Measurements from ENCODE around the gene KHDRBS2. TPM values are rescaled to one million over a fixed set of nuclear protein-coding genes. Genes with fewer than 3 reads are reported as not detected.

KHDRBS2 gene
- total RNA-seq, 2 experiments from 2014 or later: not detected

DNA sequence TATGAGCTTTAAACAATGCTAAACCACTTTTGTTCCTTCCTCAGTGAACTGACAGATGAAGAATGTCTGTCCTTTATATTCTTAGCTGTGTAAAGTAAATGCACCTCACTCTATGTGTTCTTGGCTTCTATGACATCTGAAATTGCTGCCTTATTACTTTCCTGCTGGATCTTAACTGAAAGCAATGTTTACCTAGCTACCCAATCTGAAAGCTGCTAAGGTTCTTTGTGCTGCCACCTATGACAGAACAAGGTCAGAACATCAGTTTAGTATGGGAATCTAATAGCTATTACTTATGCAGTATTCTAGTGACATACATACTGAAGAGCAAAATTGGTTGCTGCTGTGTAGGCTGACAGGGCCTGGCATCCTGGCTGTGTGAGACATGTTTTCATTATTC lies 444.1 kb downstream of the KHDRBS2 start:
- CTCF ChIA-PET: no interaction called here
- peaks cover 2% of the 10 kb centered on the region for H3K9me3 Mint-ChIP-seq
- intact Hi-C loops (cut with micrococcal nuclease): no loop called here
- H3K27me3 Mint-ChIP-seq: no peaks in the 10 kb centered on the region
- H3K4me3 Mint-ChIP-seq: no peak overlapping the region
- TF ChIP-seq, protein P1, sequence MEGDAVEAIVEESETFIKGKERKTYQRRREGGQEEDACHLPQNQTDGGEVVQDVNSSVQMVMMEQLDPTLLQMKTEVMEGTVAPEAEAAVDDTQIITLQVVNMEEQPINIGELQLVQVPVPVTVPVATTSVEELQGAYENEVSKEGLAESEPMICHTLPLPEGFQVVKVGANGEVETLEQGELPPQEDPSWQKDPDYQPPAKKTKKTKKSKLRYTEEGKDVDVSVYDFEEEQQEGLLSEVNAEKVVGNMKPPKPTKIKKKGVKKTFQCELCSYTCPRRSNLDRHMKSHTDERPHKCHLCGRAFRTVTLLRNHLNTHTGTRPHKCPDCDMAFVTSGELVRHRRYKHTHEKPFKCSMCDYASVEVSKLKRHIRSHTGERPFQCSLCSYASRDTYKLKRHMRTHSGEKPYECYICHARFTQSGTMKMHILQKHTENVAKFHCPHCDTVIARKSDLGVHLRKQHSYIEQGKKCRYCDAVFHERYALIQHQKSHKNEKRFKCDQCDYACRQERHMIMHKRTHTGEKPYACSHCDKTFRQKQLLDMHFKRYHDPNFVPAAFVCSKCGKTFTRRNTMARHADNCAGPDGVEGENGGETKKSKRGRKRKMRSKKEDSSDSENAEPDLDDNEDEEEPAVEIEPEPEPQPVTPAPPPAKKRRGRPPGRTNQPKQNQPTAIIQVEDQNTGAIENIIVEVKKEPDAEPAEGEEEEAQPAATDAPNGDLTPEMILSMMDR (IDR thresholded peaks at IDR 0.05): no peak
- no peak for DNase-seq
- H3K36me3 Mint-ChIP-seq (ENCODE audit: low read depth): no peaks in the 10 kb centered on the region
- H3K27ac Mint-ChIP-seq: no peak overlapping the region
- POLR2A ChIA-PET: no interaction called here
- no peak for ATAC-seq
- no peaks in the 10 kb centered on the region for H3K4me1 Mint-ChIP-seq (ENCODE audit: low read depth)

DNA sequence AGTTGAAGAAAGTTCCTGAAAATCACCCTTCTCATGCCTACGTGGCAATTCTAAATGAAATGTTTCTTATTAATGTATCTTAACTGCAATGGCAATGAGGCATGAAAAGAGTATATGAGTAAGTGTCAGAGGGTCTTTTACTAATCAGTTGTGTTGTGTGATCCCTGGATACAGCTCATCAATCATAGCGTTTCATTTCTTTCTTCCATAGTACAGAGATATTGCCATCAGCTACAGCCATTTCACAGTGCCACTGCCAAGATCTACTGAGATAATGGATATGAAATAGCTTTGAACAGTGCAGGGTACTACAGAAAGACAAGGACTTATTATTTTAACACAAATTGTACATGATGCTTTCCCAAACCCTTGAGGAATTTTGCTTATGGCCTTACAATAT lies 450.8 kb downstream of the KHDRBS2 start:
- intact Hi-C loops (cut with micrococcal nuclease): no loop called here
- Mint-ChIP-seq H3K9me3 (peaks cover 3% of the 10 kb centered on the region), H3K27ac (no peak overlapping the region), H3K4me3 (no peak overlapping the region), H3K36me3 (ENCODE audit: low read depth) (no peaks in the 10 kb centered on the region), H3K27me3 (no peaks in the 10 kb centered on the region), H3K4me1 (ENCODE audit: low read depth) (no peaks in the 10 kb centered on the region)
- DNase-seq (no peak), ATAC-seq (no peak)
- ChIA-PET CTCF (no interaction called here), POLR2A (no interaction called here)
- TF ChIP-seq, protein P1 (IDR thresholded peaks at IDR 0.05): no peak

DNA sequence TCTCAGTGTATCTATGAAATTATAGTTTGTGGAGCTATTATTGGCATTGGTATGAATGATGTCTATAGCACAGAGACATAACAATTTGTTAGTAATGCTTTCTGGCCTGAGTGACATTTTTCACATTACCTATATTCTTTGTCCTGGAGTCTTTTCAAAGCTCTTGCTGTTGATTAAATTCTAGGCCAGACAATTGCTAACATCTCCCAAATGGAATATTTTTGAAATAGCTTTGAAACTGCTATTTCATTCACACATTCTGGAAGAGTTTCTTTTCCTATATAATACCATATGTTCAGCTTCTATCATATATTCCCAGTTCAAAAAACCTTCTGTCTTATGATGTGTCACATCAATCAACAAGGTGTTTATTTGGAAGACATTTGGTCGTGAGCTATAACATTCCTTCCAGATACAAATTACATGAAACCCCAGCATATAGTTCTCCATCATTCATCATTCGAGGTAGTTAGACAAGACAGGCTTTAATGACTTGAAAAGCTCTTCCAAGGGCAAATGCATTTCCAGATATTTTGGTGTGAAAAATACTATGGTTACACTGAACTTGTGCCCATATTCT lies 452.8 kb downstream of the KHDRBS2 start:
- DNase-seq: no peak
- CTCF ChIA-PET: no interaction called here
- Mint-ChIP-seq H3K27ac (no peak overlapping the region), H3K36me3 (ENCODE audit: low read depth) (no peaks in the 10 kb centered on the region), H3K4me3 (no peak overlapping the region), H3K27me3 (no peaks in the 10 kb centered on the region), H3K4me1 (ENCODE audit: low read depth) (no peaks in the 10 kb centered on the region), H3K9me3 (peaks cover 3% of the 10 kb centered on the region)
- TF ChIP-seq, protein P1 (IDR thresholded peaks at IDR 0.05): no peak
- intact Hi-C loops (cut with micrococcal nuclease): no loop called here
- ATAC-seq: no peak
- POLR2A ChIA-PET: no interaction called here

DNA sequence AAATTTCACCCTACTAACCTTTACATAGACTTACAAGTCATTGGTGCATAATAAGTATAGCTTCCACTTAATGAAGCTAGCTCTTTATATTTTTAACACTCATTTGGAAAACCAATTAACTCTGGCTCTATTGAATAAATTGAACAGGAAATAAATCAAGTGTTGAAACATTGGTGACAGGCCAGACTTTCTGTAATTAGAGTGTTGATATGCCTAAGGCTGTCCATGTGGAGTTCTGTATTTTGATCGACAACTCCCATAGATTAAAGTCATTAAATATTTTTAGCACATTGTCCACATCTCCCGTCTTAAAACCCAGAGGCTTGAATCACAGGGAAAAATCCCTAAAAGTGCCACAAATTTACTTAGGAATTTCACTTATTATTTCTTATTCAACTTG lies 468.3 kb downstream of the KHDRBS2 start:
- TF ChIP-seq, protein P1 (IDR thresholded peaks at IDR 0.05): no peak
- Mint-ChIP-seq H3K27me3 (no peaks in the 10 kb centered on the region), H3K27ac (no peak overlapping the region), H3K4me3 (no peak overlapping the region), H3K4me1 (ENCODE audit: low read depth) (no peaks in the 10 kb centered on the region), H3K36me3 (ENCODE audit: low read depth) (no peaks in the 10 kb centered on the region), H3K9me3 (peaks cover 8% of the 10 kb centered on the region)
- DNase-seq (no peak), ATAC-seq (no peak)
- CTCF ChIA-PET: no interaction called here
- POLR2A ChIA-PET: no interaction called here
- intact Hi-C loops (cut with micrococcal nuclease): no loop called here

DNA sequence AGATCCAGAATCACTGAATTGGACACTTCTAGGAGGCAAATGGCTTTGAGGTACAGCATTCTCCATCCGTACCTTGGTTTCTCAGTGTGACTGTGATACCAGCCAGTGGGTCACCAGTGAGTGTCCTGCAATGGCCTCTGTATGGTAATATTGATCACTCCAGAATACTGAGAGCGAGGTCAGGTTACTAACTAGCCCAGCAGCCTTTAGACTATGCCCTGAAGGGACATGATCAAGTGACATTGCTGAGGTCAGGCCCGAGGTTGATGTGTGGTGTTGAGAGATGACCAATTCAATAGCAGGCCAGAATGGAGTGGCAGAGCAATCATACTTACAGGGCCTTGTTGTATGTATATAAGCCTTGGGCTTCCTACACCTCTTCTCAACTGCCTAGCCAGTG lies 476.0 kb downstream of the KHDRBS2 start:
- TF ChIP-seq, protein P1 (IDR thresholded peaks at IDR 0.05): no peak
- POLR2A ChIA-PET: no interaction called here
- ATAC-seq: no peak
- no peak for DNase-seq
- Mint-ChIP-seq H3K9me3 (no peaks in the 10 kb centered on the region), H3K27me3 (no peaks in the 10 kb centered on the region), H3K4me1 (ENCODE audit: low read depth) (no peaks in the 10 kb centered on the region), H3K4me3 (no peak overlapping the region), H3K36me3 (ENCODE audit: low read depth) (no peaks in the 10 kb centered on the region), H3K27ac (no peak overlapping the region)
- intact Hi-C loops (cut with micrococcal nuclease): no loop called here
- CTCF ChIA-PET: interaction anchor here (1.2 kb wide), 1 partner anchor 30 kb away, joined by 4 read pairs; no protein-coding TSS in a partner anchor
